HT-29 (cell line): ENCODE results near the gene TAF5L. TPM values are rescaled to one million over a fixed set of nuclear protein-coding genes. Genes with fewer than 3 reads are reported as not detected.
"Not testable (repeated sequence)": the region's sequence is repeated elsewhere in the genome, so short reads cannot be mapped to it uniquely, and the experiment has no call there.

ENCODE experiments used
- DNase-seq: peaks from one replicate; pipeline ENCODE4 v3.0.0-alpha.2; 2015; ENCODE audit warnings: low spot score
- total RNA-seq: library from RNA; depleted of rRNA; stranded (reverse); fragments of >200 nt; shearing (Covaris generic); gene quantifications from 2 replicates; pipeline ENCODE4 v1.2.3, GENCODE V29; 2014

TAF5L gene
- total RNA-seq, 1 experiment from 2014 or later: 34.7 TPM

DNA sequence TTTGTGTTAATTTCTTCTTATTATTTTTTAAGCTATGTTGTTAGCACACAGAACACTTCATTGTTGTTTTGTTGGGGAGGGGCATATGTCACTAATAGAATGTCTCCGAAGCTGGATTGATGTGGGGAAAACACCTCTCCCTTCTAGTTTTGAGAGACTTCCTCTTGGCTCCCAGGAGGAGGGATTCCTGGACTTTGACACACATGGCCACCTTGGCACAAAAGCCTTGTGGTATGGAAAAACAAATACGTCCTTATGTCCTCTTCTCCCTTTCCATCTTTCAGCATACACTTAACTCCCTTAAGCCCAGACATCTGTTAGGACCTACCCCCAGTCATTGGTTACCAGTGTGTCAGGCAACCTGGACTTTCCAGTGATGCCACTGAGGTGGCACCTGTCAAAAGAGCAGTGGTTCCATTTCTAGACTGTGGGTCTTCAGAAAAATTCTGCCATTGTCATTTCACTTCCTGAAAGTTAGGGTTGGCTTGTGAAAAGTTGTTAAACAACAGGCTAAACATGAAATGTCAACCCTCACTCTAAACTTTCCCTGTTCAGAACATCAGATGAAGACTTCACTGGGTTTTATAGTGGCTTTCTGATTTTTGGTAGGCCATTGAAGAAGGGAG lies 54.9 kb downstream of the TAF5L start:
- DNase-seq: peak; percentile 9

DNA sequence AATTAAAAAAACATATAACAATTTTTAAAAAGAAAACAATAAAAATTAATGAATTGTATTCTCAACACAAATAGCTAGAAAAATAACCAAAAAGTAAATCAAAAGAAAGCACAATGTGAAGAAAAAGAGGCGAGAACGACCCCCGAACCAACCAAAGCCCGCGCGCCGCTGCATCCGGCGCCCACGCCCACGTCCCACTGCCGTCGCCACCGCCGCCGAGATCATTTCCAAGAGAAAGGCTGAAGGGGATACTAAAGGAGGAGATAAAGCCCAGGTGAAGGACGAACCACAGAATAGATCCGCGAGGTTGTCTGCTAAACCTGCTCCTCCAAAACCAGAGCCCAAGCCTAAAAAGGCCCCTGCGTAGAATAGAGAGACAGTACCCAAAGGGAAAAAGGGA lies 55.6 kb downstream of the TAF5L start:
- DNase-seq: no peak

DNA sequence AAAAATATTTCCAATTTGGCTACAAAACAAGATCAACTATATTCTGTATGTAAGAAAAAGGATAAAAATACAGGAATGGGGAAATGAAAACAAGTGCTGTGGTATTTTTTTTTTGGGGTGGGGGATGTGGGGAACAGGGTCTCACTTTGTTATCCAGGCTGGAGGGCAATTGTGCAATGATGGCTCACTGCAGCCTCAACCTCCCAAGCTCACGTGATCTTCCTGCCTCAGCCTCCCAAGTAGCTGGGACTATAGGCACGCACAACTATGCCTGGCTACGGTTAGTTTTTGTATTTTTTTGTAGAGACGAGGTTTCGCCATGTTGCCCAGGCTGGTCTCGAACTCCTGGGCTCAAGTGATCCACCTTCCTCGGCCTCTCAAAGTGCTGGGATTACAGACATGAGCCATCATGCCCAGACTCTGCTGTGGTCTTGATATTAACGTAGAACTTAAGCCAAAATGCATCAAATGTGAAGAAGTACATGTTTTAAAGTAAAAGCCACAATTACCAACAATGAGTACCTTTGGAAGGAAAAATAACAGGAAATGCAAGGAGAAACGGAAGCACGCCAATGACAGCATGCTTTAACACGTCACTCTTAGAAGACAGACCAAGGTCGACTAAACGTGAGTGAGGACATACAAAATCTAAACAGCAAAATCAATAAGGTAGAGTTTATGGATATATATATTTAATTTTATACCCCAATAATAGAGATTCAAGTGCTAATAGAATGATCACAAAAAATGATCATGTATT lies 58.6 kb downstream of the TAF5L start:
- no peak for DNase-seq

DNA sequence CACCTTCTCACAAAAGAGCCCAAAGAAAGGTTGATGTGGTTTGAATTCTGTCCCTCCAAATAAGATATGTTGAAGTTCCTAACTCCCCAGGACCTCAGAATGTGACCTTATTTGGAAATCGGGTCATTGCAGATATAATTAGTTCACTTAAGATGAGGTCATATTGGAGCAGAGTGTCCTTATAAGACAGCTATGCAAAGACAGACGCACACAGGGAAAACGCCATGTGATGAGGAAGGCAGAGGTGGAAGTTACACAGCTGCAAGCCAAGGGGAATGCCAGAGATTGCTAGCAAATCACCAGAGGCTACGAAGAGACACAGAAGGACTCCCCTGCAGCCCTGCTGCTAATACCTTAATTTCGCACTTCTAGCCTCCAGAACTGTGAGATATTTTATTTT lies 62.2 kb downstream of the TAF5L start:
- DNase-seq: no peak

DNA sequence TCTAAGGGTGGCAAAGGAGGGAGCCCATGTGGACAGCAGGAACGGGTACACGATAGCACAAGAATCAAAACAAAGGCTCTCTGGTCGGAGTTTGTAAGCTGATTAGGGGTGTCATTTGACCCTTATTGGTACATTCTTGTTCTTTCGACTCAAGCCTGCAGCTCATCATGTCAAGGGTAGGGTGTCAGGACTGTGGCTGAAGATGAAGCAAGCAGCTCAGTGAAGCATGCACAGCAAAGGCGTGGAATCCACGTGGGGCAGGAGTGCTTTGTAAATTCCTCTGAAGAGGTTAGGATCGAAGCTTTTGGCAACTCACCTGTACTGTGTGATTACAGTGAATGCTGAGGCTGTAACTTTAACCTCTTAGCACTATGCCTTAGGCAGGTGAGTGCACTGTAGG lies 62.7 kb downstream of the TAF5L start:
- no peak for DNase-seq

DNA sequence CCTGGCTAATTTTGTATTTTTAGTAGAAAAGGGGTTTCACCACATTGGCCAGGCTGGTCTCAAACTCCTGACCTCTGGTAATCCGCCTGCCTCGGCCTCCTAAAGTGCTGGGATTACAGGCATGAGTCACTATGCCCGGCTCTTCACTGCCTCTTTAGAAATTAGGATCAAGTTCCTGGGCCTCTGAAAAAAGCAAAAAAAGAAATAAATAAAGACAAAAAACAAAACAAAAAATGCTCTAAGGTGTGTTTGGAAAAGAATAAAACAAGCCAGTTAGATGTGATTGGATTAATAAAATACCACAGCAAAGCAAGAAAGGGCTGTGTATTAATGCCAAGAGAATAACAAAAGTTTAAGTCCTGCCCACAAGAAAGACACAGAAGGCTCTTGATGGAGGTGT lies 63.2 kb downstream of the TAF5L start:
- no peak for DNase-seq

DNA sequence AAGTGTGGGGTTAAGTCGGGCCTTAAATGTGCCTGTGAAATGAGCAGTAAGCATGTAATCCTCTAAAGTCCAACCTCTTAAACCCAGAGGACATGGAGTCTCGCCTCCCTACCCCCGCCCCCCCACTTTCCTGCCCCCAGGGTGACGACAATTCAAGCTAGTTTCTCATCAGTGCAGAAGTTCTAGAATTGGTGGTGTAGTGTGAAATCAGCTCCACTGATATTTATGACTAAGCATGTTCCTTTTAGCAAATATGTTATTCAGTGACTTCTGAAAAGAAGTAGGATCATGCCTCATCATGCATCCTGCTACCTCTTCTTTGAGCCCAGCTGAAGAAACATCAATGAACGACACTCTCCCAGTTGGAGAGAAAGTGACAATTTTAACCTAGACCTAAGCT lies 64.8 kb downstream of the TAF5L start:
- no peak for DNase-seq

DNA sequence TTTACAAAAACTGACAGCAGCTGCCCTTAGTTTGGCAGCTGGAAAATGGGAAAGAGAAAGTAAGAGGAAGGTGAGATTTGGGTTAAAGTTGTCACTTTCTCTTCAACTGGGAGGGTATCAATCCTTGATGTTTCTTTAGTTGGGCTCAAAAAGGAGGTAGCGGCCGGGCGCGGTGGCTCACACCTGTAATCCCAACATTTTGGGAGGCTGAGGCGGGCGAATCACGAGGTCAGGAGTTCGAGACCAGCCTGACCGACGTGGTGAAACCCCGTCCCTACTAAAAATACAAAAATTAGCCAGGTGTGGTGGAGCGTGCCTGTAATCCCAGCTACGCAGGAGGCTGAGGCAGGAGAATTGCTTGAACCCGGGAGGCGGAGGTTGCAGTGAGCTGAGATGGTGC lies 65.8 kb downstream of the TAF5L start:
- DNase-seq: not testable (repeated sequence)

DNA sequence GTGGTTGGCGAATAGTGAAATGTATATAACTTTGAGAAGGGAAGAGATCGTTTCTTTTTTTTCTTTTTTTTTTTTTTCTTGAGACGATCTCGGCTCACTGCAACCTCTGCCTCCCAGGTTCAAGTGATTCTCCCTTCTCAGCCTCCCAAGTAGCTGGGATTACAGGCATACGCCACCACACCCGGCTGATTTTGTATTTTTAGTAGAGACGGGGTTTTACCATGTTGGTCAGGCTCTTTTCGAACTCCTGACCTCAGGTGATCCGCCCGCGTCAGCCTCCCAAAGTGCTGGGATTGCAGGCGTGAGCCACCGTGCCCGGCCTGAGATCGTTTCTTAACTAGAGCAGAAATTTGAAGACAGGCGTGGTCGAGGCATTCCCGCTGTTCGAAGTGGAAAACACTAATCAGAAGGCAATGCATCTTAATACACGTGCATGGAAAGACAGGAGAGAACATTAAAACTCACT lies 66.6 kb downstream of the TAF5L start:
- DNase-seq: peak; percentile 11

DNA sequence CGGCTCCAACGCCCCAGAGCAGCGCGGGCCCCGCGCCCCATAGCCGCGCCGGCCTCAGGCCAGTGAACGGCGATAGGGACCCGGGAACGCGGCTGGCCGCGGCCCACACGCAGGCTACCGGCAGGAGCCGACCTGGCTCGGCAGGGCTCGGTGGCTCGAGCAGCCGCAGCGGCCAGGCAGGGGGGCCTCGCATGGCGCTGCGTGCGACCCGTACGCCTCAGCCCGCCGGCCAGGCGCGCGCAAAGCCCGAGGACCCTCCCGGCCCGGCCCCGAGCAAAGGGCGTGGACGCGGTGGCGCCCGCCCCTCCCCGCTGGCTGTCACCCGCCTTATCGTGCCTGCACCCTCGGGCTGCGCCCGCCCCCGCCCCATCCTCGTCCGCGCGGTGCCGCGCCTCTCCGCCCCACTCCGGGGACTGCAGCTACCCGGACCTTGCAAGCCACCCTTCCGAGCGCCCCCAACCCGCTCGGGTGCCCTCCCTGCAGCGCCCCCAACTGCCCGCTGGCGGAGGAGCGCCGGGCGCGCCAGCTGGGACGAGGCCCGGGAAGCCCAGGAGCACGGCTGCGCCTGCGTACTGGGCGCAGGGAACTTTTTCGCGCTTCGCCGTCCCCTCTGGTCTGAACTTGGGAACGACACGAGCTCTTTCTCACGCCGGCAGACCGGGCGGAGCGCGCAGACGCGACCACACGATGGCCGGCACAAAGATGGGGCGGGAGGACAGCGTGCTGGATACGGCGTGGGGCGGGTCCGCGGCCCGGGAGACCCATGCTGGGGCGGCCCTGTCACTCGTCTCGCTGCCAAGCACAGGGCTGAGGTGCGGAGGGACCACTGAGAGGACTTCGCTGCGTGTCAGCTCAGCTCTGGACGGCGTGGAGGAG lies 67.2 kb downstream of the TAF5L start, which contains the start of gene ABCB10:
TSS of gene ABCB10 (minus strand) at position 248 of the 876 bp plus-strand sequence. CDS start at position 193, 55 bp downstream.
- DNase-seq: peak; percentile 97

DNA sequence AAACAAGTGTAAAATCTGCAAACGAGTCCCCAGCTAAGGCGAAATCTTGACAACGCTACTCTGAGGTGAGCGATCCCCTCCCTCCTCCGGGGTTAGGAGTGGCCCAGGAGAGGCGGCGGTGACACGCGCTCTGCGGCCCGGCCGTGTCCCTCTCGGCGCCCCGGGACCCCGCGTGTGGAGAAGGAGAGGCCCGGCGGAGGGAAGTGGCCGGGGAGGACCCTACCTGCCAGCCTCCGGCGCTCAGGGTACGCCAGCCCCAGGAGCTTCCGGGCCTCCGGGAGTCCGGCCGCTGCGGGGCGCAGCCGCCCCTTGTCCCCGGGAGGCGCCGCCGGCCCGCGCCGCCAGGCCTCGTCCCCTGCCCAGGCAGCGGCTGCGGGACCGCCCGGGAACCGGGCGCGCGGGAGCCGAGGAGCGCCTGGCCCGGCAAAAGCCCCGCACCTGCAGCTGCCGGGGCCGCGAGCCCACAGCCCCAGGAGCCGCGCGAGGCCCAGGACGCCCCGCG lies 68.0 kb downstream of the TAF5L start:
- peak; percentile 38 for DNase-seq

DNA sequence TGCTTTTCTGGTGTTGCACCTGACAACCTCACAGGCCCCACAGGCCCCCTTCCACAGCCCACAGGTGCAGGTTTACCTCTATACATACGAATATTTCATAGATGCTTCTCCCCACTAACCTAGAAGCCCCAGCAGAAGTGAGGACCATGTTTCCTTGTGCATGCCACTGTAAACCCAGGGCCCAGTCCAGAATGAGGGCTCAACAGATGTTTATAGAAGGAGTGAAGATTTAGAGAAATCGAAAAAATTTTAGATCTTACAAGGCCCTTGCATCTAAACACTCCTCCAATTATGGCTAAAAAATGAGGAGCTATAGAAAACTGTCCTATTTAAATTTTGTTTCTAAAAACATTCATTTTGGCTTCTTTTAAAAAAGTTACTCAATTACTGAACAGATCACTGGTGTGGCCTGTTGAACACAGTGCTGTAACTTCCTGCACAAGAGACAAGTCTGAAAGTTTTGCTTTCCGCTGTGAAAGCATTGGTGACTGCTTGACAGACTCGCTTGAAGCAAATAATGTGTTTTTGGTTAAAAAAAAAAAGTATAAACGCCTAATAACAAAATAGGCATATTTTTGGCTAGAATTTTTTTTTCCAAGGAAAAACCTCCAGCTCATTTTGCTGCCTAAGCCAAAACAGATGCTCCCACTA lies 68.6 kb downstream of the TAF5L start:
- DNase-seq: peak; percentile 11

DNA sequence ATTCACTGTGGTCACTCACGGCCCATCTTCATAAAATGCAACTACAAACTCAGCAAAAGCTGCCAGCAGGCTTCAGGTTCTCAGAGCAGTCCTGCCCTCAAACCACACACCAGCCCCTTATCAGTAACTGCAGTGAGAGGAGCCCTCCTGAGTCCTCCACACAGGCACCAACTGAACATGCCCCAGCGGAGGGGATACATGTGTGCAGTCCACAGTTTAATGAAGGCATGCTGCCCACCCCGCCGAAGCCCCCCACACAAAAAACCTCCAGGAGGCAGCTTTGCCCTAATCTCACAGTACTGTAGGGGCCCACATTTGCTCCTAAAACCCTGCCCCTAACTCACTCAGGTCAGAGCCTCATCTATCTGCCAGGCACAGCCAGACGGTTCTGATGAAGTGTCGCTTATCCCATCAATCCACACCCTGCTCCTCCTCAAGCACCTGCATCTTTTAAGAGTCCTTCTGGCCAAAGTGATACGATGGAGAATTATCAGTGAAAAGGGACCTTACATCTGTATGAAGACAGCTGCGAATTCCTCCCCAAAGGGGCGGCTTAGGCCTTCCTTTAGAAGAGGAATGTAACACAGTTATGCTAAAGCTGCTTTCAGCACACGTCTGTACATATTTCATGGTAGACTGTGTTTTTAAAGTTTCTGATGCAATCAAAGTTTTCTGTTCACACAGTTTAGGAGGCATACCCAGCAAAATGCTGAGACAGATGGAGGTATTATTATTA lies 70.9 kb downstream of the TAF5L start:
- DNase-seq: no peak

DNA sequence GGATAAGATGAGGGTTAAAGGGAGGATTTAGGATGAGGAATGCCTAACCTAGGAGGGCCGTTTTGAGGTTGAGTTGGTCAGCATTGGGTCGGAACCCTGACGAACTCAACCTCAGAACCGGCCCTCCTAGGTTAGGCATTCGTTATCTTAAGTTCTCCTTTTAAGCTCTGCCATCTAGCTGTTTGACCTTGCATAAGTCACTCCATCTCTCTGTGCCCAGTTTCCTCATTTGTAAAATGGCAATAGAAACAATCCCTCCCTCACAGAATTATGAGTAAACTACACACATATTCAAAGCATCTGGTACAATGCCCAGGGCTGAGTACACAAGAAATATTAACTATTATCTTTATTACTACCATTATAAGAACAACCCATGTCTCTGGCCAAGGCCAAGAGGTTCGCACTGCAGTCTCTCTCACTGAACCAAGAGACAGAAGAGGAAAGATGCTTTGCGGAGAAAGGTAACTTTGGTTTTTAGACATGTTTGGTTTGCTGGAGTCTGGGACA lies 72.2 kb downstream of the TAF5L start:
- DNase-seq: no peak

DNA sequence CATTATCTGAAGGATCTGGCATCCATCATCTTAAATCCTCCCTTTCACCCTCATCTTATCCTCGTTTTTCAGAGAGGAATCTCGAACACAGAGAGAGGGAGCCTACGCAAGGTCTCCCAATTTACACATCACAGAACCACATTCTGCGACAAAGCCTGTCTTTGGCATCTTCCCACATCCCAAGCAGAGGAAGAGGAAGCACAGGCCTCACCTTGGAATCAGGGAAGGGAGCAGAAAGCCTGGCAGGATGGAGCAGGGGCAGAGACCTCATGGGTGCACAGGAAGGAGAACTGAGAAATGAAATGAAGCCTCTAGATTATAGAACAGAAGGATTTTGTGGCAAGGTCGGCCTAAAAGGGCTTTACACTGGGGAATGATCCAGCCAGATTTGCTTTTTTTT lies 73.2 kb downstream of the TAF5L start:
- no peak for DNase-seq

DNA sequence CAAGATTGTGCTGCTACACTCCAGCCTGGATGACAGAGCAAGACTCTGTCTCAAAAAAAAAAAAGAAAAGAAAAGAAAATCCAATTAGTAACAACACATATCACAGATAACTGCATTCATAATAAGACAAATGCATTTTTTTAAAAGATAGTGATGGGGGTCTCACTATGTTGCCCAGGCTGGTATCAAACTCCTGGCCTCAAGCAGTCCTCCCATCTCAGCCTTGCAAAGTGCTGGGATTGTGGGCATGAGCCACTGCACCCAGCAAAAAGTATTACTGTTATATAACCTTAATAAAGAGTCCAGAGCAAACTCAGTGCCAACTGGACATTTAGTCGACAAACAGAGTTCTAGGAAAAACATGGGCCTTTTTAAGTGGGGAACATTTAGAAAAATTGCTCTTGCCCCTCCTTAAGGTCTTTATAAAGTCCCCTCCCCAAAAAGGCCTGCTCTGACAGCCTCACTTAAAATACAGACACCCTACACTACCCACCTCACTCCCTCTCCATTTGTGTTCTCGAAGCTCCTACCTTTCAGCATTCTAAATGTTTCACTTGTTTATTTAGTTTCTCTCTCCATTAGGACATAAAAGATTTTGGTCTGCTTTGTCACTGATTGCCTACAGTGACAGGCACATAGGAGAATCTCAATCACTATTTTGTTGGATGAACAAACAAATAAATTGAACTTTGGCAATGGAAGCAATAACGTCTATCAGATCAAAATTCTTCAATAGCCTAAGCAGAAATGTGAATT lies 74.9 kb downstream of the TAF5L start:
- DNase-seq: no peak

DNA sequence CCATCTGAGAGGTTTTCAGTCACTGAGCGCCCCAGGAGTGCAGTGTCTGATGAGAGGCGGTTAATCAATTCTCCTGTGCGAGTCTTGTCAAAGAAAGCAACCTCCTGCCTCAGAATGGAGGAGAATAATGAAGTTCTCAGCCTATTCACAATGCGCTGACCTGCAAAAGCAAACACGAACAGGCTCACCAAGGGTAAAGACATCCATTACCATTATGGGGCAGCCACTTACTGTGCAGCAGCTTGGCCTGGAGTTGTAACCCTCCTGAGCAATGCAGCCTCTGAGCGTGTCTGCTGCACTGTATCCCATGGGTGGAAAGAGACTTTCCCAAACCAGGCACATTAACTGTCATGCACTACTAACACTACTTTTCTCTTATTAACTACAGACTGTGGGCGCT lies 78.4 kb downstream of the TAF5L start:
- no peak for DNase-seq

DNA sequence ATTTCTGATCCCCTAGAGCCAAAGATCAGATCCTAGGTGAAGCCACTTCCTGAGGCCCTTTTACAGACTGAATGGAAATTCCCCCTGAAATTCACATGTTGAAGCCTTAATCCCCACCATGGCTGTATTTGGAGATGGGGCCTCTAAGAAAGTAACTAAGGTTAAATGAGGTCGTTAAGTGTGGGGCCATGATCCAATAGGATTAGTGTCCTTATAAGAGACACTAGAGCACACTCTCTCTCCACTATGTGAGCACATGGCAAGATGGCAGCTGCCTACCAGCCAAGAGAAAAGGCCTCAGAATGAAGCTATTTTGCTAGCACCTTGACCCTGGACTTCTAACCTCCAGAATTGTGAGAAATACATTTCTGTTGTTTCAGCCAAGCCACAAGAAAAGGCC lies 81.3 kb downstream of the TAF5L start:
- no peak for DNase-seq
